Measurements from ENCODE around the gene MT2A. TPM values are rescaled to one million over a fixed set of nuclear protein-coding genes. Genes with fewer than 3 reads are reported as not detected.

Gene MT2A
- total and polyA plus RNA-seq, 2 of the 13 experiments (the other 11 are each of a cell fraction or from before 2014, with no cell fraction given), result 135 to 371 TPM

DNA sequence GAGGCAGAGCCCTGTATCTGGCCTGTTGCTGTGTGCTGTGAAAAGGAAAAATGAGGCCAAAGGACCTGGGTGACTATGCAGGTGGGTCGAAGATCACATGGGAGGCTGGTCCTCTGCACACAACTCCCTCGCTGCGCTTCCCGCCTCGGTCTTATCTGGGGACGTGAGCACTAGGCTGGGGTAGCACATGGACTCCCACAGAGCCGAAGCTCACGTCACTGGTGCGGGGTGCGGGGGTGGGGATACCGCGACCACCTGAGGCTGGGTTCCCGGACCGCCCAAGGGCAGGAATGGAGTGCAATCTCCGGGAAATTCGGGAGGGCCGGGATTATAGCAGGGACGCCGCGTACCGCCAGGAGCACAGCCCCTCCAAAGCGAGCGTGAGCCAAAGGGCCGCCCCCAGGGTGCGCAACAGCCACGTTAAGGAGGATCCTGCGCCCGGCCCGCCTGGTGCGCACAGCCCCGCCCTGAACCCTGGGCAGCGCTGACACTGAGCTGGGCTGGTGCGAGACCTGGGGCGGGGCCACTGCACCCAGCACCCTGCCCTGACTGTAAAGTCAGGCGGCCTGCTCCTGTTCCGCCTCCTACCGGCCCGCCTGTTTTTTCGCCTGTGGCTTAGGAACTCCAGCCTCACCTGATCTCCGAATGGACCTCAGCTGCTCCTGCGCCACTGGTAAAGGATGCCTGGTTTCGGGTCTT, 34.8 kb downstream of the MT2A start (continued):
- TF ChIP-seq, protein P1, sequence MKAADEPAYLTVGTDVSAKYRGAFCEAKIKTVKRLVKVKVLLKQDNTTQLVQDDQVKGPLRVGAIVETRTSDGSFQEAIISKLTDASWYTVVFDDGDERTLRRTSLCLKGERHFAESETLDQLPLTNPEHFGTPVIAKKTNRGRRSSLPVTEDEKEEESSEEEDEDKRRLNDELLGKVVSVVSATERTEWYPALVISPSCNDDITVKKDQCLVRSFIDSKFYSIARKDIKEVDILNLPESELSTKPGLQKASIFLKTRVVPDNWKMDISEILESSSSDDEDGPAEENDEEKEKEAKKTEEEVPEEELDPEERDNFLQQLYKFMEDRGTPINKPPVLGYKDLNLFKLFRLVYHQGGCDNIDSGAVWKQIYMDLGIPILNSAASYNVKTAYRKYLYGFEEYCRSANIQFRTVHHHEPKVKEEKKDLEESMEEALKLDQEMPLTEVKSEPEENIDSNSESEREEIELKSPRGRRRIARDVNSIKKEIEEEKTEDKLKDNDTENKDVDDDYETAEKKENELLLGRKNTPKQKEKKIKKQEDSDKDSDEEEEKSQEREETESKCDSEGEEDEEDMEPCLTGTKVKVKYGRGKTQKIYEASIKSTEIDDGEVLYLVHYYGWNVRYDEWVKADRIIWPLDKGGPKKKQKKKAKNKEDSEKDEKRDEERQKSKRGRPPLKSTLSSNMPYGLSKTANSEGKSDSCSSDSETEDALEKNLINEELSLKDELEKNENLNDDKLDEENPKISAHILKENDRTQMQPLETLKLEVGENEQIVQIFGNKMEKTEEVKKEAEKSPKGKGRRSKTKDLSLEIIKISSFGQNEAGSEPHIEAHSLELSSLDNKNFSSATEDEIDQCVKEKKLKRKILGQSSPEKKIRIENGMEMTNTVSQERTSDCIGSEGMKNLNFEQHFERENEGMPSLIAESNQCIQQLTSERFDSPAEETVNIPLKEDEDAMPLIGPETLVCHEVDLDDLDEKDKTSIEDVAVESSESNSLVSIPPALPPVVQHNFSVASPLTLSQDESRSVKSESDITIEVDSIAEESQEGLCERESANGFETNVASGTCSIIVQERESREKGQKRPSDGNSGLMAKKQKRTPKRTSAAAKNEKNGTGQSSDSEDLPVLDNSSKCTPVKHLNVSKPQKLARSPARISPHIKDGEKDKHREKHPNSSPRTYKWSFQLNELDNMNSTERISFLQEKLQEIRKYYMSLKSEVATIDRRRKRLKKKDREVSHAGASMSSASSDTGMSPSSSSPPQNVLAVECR (CRISPR knock-in tag; IDR thresholded peaks at IDR 0.05; ENCODE audit: borderline replicate concordance), result peak; percentile 37; the same call in 1 of the 2 replicates
- TF ChIP-seq SRY (CRISPR knock-in tag; IDR thresholded peaks at IDR 0.05) (no peak), ZNF775 (CRISPR knock-in tag; IDR thresholded peaks at IDR 0.05; ENCODE audit: borderline replicate concordance) (no peak), SALL1 (CRISPR knock-in tag; IDR thresholded peaks at IDR 0.05) (peak; percentile 77), MAFF (IDR thresholded peaks at IDR 0.05; ENCODE audit: low read depth, low read length) (no peak), RFX5 (IDR thresholded peaks at IDR 0.05; ENCODE audit: low read depth, low read length) (no peak), ZNF292 (CRISPR knock-in tag; IDR thresholded peaks at IDR 0.05; ENCODE audit: borderline replicate concordance, low read depth) (peak; percentile 69; the same call in 1 of the 2 replicates), SMAD3 (CRISPR knock-in tag; IDR thresholded peaks at IDR 0.05) (no peak), SMYD3 (CRISPR knock-in tag; IDR thresholded peaks at IDR 0.05) (no peak), ZNF337 (CRISPR knock-in tag; IDR thresholded peaks at IDR 0.05; ENCODE audit: borderline replicate concordance, low read depth) (peak; percentile 72; the same call in 1 of the 2 replicates), TEAD2 (CRISPR knock-in tag; IDR thresholded peaks at IDR 0.05) (no peak), JDP2 (CRISPR knock-in tag; IDR thresholded peaks at IDR 0.05; ENCODE audit: borderline replicate concordance) (no peak), PHF20 (CRISPR knock-in tag; IDR thresholded peaks at IDR 0.05) (no peak), ZNF550 (CRISPR knock-in tag; IDR thresholded peaks at IDR 0.05; ENCODE audit: borderline replicate concordance) (no peak), ZNF607 (CRISPR knock-in tag; IDR thresholded peaks at IDR 0.05; ENCODE audit: borderline replicate concordance) (peak; percentile 87), ZNF230 (CRISPR knock-in tag; IDR thresholded peaks at IDR 0.05) (peak; percentile 44; the same call in 1 of the 2 replicates), HNF4A (CRISPR knock-in tag; IDR thresholded peaks at IDR 0.05) (no peak), ZBTB21 (CRISPR knock-in tag; IDR thresholded peaks at IDR 0.05) (no peak), ZNF629 (CRISPR knock-in tag; conservative IDR thresholded peaks at IDR 0.05) (no peak; the same call in 1 of the 2 replicates)
- TF ChIP-seq, protein P2, sequence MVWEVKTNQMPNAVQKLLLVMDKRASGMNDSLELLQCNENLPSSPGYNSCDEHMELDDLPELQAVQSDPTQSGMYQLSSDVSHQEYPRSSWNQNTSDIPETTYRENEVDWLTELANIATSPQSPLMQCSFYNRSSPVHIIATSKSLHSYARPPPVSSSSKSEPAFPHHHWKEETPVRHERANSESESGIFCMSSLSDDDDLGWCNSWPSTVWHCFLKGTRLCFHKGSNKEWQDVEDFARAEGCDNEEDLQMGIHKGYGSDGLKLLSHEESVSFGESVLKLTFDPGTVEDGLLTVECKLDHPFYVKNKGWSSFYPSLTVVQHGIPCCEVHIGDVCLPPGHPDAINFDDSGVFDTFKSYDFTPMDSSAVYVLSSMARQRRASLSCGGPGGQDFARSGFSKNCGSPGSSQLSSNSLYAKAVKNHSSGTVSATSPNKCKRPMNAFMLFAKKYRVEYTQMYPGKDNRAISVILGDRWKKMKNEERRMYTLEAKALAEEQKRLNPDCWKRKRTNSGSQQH (CRISPR knock-in tag; IDR thresholded peaks at IDR 0.05; ENCODE audit: low read depth), result no peak
- TF ChIP-seq, protein P3, sequence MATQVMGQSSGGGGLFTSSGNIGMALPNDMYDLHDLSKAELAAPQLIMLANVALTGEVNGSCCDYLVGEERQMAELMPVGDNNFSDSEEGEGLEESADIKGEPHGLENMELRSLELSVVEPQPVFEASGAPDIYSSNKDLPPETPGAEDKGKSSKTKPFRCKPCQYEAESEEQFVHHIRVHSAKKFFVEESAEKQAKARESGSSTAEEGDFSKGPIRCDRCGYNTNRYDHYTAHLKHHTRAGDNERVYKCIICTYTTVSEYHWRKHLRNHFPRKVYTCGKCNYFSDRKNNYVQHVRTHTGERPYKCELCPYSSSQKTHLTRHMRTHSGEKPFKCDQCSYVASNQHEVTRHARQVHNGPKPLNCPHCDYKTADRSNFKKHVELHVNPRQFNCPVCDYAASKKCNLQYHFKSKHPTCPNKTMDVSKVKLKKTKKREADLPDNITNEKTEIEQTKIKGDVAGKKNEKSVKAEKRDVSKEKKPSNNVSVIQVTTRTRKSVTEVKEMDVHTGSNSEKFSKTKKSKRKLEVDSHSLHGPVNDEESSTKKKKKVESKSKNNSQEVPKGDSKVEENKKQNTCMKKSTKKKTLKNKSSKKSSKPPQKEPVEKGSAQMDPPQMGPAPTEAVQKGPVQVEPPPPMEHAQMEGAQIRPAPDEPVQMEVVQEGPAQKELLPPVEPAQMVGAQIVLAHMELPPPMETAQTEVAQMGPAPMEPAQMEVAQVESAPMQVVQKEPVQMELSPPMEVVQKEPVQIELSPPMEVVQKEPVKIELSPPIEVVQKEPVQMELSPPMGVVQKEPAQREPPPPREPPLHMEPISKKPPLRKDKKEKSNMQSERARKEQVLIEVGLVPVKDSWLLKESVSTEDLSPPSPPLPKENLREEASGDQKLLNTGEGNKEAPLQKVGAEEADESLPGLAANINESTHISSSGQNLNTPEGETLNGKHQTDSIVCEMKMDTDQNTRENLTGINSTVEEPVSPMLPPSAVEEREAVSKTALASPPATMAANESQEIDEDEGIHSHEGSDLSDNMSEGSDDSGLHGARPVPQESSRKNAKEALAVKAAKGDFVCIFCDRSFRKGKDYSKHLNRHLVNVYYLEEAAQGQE (IDR thresholded peaks at IDR 0.05; ENCODE audit: borderline replicate concordance in 1 of 2, low read depth in 1 of 2, low read length in 2 of 2), result no peak
